UCSD-AML1 (cell line): ENCODE results near the gene C12orf75.
"Not testable (repeated sequence)": the region's sequence is repeated elsewhere in the genome, so short reads cannot be mapped to it uniquely, and the experiment has no call there.

ENCODE experiments used
- DNase-seq: peaks from one replicate; lab custom pipeline; 2025; ENCODE audit not compliant: unreplicated experiment; lab: John Stamatoyannopoulos, UW

C12orf75 gene

DNA sequence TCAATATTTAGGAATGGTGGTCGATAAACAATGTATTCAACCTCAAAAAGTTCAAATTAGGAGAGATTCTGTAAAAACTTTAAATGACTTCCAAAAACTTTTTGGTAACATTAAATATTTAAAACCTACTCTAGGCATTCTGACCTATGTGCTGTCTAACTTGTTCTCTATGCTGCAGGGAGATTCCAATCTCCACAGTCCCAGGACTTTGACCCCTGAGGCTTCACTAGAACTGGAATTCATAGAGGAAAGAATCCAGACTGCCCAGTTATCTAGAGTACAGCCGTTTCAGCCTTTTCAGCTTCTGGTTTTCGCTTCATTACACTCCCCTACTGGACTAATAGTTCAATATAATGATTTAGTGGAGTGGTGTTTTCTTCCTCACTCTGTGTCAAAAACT, 21.1 kb upstream of the C12orf75 start:
- not testable (repeated sequence) for DNase-seq

DNA sequence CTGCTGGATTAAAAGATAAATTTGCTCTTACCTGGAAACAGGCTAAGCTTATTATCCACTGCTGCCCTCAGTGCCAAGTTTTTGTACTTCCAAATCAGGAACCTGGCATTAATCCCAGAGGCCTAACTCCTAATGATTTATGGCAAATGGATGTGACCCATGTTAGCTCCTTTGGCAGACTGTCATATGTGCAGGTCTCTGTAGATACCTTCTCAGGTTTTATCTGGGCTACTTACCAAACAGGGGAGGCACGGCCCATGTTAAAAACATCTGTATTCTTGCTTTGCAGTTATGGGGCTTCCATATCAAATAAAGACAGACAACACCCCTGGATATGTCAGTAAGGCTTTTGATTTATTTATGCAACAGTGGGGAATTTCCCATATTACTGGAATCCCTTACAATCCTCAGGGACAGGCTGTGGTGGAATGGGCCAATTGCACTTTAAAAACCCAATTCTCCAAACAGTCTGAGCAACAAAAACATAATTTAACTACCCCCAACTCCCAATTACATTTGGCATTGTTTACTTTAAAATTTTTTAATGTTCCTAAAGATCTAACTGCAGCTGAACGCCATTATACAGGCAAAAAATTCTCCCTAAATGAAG, 19.9 kb upstream of the C12orf75 start:
- not testable (repeated sequence) for DNase-seq

DNA sequence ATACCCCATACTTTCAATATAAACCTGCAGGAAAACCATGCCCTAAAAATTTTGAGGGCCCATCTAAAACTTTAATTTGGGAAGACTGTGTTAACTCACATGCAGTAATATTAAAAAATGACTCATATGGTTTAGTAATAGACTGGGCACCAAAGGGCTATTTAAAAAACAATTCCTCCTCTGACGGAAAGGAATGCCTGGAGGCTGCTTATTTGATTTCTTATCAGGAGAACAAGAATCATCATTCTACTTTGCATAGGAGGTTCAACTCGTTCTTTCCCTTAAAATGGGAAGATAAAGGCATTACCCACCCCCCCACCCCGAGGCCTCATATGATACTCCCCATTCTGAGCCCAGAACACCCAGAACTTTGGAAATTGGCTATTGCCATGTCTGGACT, 18.6 kb upstream of the C12orf75 start:
- DNase-seq = not testable (repeated sequence)

DNA sequence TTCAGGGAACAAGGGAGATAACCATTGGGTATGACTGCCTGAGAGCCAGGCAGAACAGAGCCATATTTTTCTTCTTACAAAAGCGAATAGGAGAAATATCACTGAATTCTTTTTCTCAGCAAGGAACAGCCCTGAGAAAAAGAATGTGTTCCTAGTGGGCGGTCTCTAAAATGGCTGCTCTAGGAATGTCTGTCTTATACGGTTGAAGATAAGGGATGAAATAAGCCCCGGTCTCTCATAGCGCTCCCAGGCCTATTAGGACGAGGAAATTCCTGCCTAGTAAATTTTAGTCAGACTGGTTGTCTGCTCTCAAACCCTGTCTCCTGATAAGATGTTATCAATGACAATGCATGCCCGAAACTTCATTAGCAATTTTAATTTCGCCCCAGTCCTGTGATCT, 16.7 kb upstream of the C12orf75 start:
- DNase-seq = not testable (repeated sequence)

DNA sequence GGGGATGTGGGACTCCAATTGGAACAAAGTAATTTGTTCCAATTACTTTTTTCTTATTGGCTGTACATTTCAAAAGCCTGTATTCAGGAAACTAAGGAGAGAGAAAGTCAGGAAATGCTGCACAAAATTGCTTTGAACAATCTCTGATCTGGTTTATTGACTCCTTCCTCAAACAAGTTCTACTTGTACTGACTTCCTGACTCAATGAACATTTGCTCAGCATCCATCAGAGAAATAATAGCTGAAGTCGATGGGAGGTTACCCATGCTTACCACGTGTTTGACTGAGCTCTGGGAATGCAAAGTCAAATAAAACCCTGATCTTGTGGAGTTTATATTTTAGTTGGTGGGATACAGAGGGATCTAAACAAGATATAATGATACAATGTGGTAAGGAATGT, 15.4 kb upstream of the C12orf75 start:
- no peak for DNase-seq

DNA sequence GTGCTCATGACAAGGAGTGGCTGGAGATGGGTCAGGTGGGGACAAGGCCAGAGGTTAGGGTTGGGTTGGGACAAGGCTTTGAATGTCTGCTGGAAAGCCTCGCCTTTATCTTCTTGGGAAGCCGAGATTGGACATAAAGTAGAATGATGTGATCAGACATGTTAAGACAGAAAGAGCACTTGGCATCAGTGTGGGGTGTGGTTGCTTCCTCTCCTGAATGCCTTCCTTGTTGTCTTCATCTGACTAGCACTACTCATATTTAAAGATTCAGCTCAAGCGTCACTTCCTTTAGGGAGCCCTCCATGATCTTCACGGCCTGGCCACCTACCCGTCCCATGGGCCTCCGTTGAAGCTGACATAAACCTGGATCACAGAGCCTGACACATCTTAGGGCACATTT, 14.8 kb upstream of the C12orf75 start:
- DNase-seq = no peak

DNA sequence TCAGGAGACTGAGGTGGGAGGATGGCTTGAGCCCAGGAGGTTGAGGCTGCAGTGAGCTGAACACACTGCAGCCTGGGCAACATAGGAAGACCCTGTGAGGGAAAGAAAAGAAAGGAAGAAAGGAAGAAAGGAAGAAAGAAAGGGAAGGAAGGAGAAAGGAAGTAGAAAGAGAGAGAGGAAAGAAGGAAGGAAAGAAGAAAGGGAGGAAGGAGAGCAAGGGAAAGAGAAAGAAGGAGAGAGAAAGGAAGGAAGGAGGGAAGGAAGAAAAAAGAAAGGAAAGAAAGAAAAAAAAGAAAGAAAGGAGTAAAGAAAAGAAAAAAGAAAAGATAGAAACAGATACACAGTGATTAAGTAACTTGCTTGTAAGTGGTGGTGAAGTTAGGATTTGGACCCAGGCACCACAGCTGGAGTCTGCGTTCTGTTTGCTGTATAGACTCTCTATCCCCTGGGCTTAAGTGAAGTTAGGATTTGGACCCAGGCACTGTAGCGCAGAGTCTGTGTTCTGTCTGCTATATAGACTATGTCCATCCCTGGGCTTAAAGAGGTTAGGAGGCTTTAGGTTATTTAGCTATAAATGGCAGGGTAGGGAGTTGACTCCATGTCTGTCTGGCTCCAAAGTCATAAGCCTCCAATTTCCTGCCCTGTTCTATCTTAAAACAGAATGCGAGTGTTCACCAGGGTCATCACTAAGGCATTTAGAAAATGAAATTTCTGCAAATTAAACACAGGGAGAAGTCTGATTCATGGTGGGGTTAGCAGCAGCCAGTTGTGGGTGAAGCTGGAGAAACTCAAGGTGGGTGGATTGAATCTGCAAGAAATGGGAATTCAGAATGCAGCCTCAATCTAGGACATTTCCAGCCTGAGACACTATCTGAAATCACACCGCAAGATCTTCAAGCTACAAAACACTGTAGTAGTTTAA, 13.3 kb upstream of the C12orf75 start:
- DNase-seq = no peak

DNA sequence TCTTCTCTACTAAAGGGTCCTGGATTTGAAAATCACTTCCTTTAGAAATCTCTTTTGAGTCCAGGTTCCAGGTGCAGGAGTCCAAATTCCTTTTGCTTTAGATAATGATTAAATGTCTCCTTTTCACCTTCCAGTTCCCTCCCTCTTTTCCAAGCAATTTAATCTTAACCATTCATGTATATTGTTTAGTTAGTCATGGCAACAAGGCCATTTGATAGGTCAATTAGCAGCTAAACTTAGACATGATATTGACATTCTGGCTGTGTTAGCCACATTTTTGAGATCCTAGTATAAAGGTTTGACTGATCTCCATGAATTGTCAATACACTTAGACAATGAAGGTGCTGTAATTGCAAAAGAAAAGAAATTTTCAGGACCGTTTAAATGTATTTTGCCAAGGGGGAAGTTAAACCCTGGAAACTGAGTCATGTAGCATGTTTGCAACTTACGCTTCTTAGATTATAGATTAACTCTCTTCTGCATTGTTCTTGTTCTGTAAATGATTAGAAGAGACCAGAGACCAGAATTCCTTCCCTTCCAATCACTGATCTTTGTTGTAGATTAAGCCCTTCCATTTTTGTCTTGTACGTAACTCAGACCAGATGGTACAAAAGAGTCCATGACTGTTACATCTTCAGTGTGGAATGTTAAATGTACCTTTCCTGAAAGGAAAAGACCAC, 12.4 kb upstream of the C12orf75 start:
- DNase-seq = no peak

DNA sequence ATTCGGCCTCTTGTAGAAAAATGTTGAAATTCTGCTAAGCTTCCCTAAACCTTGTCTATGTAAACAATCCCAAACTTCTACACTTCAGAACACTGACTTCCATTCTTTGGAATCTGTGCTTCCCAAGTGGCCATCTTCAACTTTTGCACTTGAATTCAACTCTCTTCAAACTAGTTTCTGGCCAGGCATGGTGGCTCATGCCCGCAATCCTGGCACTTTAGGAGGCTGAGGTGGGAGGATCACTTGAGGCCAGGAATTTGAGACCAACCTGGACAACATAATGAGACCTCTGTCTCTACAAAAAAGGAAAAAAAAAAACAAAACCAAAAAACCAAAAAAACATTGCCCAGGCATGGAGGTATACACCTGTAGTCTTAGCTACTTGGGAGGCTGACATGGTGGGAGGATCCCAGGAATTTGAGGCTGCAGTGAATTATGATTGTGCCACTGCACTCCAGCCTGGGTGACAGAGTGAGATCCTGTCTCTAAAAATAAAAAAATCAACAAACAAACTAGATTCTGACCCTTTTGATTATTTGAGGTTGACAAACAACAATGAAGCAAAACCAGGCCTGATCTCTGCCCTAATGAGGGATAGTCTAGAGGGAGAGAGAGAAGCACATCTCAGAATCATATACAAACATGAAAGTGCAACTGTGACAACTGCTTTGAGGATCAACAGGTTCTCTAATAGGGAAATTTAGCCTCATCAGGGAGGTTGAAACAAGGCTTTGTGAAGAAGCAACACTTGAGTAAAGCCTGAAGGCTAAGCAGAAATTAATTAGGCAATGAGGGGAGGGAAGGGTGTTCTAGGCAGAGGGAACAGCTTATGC, 11.6 kb upstream of the C12orf75 start:
- DNase-seq = no peak

DNA sequence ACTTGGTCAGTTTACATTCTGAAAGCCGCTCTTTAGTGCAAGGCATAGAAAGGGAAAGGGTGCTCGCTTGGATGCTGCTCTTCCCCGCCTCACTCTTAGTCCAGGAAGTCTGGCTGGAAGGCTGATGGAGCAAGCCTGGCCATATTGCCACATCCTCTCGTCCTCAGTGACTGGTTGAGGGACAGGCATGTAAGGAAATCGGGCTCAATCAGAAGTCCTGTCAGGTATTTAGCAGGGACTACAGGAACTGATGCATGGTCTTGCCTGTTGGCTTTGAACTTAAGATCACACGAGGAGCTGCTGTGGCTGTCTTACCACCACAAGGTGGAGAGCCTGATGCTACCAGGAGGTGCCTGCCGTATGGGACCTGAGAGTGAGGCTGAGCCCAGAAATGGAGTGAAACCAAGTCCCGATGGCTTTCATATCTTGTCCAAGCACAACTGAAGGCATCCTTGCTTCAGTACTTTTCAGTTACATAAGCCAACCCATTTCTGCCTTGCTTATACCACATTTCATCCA, 10.7 kb upstream of the C12orf75 start:
- DNase-seq = no peak

DNA sequence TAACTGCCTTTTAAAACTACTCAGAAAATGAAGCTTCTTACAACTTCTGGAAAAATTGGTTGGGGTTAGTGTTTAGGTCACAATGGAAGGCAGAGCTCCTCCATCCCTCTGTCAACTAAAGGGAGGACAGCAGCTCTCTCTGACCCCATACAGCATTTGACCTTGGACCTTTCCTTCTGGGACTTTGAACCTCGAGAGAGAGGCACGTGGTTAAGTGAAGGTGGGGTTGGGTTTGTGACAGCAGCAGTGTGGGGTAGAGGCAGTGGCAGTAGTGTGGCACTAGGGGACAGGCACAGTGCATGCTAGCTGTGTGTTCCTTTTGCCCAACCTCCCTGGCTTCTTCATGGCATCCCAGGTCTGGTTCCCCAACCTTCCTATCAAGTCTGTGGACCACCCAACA, 9.4 kb upstream of the C12orf75 start:
- DNase-seq = no peak

DNA sequence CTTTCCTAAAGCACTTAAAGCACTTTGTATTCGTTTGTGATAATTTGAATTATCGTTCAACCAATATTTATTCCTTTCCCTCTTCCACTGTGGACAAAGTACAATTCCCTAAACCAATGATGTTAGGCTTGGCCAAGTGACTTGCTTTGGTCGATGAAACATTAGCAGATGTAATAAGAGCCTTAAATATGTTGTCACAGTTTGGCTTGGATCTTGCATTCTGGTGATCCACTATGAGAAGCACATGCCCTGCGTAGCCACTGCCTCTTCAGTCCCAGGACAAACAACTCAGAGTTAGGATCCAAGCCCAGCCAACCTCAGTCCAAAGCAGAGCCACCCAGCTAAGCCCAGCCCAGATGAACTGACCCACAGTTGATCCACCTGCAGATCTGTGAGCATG, 8.4 kb upstream of the C12orf75 start:
- DNase-seq = no peak

DNA sequence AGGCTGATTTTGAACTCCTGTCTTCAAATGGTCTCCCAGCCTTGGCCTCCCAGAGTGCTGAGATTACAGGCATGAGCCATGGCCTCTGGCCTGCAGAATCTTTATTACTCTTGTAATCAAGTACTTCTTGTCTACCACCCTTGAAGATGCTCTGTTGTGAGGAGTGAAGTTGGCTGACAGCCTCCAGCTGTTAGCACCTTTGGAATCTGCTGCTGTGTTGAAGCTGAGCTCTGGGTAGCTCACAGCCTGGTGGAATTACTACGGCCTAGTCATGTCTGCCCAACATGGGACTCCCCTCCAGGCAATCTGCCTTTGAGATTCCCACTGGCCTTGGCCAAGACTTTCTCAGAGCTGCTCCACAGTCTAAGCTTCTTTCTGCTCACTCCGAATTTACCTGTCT, 5.8 kb upstream of the C12orf75 start:
- no peak for DNase-seq

DNA sequence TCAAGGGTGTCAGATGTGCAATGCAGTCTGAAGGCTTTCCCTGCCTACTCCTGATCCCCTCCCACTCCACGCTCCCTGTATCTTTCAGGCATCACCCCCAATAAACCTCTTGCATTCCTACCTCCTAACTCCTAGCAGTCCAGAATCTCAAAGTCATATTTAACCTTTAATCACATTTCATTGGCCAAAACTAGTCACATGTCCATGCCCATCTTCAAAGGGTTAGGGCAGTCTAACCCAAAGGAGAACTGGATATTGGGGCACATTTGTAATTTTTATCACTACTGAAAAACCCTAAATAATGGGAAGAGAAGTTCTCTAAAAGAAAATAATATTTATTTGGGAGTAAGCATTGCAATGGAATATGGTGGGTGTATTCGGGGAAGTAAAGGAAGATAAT, 5.4 kb upstream of the C12orf75 start:
- DNase-seq = no peak

DNA sequence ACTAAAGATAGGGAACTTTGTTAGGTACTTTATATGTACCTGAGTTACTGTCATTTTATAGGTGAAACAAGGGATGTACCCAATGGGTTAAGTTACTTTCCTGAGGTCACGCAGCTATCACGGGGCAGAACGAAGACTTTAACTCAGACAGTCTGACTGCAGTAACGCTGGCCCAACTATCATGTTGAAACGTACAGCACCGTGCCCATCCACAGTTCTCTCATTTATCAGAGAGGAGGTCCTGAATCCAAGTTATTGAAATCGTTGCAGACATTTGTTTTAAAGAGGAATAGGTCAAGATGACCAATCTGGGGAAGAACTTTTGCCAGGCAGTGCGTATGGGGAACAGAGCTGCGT, 587 bp upstream of the C12orf75 start:
- no peak for DNase-seq

DNA sequence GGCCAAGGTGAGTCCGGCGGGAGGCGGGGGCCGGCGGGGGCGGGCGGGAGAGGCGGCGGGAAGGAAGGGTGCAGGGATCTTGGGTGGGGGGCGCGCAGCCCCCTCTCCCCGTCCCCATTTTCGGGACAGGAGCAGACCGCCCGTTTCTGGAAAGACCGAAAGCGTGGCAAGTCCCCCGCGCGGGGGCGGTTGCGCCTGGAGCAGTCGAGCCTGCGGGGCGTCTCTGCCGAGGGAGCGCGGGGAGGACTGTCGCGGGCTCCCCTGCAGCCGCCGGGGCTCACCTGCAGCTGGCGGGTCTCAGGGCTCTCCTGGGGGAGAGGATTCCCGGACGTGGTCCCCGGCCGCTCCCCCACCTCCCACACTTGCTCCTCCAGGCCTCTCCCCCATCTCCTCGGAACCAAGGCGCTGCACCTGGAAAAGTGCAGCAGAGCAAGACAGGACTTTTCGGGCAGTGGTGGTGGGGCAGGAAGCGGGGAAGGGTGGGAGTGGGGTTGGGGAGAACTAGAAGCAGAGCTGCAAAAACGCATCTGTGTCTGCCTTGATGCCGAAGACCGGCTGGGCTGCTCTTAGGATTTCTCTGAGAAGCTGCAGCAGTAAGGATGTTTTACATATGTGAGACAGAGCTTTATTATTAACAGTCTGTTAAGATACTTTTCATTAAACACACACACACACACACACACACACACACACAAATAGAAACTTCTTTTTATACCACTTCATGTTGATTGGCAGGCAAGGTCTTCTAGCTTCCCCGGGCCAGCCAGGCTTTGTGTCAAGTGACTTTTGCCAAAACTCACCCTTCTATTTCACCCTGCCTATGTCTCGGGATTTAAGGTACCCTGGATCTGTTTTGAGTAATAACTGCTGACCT, 677 bp downstream of the C12orf75 start:
- no peak for DNase-seq

DNA sequence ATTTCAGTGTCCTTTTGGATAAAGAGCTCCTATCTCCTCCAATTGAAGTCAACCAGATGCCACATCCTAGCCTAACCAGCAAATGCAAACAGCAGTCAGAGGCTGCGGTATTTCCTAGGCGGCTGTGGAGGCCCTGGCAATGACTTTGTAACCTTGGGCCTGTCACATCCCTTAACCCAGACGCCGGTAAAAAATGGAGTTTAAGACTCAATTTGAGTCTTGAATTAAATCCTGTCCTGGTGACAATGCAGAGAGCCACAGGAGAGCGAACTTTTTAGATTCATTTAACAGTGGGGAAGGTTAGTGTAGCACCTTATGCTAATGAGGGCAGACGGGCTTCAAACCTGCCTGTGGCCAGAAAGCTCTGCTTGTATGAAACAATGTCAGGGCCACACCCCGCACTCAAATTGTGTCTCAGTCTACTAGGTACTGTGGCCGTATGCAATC, 1.3 kb downstream of the C12orf75 start:
- DNase-seq = peak; percentile 23

DNA sequence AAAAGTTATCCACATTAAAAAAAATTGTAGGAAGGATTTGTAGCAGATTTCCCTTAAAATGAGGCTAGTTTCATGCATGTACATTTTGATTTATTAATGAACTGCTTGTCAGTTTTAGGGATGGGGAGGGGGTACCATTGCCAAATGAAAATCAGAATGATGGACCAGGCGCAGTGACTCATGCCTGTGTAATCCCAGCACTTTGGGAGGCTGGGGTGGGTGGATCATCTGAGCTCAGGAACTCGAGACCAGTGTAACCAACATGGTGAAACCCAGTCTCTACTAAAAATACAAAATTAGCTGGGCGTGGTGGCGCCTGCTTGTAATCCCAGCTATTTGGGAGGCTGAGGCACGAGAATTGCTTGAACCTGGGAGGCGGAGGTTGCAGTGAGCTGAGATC, 1.8 kb downstream of the C12orf75 start:
- not testable (repeated sequence) for DNase-seq

DNA sequence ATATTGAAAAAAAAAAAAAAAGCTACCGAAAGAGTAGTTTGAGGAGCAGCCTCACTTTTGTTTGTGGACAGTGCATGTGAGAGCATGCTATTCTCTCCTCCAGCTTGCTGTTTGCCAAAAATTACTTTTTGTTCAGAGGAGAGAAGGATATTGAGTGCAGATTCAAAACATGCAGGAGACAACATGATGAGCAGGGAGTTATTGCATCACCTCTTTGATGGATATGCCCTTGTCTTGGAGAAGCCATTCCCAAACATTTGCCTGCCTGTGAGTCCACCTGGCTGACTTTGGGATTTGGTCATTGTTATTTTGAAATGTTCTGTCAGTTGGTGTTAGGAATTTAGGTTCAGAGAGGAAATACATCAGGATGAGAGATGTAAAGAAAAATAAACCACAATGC, 2.4 kb downstream of the C12orf75 start:
- DNase-seq = no peak

DNA sequence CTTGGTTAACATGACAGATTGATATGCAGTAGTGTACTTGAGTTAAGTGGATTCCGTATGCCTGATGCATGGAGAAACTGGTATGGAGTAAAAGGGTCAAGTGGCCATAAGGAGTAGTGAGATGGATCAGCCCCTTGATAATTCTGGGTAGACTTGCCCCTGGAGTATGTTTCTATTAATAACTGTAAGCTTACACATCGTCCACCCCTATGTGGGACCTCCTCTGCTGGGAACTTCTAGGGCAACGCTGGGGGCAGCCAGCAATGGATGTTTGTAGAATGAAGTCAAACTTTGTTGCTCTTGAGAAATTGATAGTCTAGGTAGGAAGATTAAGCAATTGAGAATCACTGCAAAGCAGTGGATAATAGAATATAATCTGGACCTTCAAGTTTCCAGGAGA, 3.5 kb downstream of the C12orf75 start:
- DNase-seq = no peak
